Measurements from ENCODE around the gene FCHSD2.

GRCh38 chr11:73145986-73146575, 4.0 kb upstream of the FCHSD2 start:
- TF ChIP-seq CTCF (IDR thresholded peaks at IDR 0.05; ENCODE audit: low read depth, low read length, missing input control) (no peak), REST (IDR thresholded peaks at IDR 0.05) (no peak)

Data from liver (tissue), 2 donors.